SW480 (cell line): ENCODE measurements around the gene CASZ1.

ENCODE experiments used
- DNase-seq: peaks from one replicate; pipeline ENCODE4 v3.0.0-alpha.2; 2016; ENCODE audit warnings: low spot score

CASZ1 gene

GRCh38 chr1:10724948-10725847, 71.2 kb downstream of the CASZ1 start:
- DNase-seq: no peak

- DNase-seq: no peak
Observed at GRCh38 chr1:10724511-10724910, 71.9 kb downstream of the CASZ1 start.

GRCh38 chr1:10724052-10724494, 72.4 kb downstream of the CASZ1 start:
- DNase-seq: no peak

DNA sequence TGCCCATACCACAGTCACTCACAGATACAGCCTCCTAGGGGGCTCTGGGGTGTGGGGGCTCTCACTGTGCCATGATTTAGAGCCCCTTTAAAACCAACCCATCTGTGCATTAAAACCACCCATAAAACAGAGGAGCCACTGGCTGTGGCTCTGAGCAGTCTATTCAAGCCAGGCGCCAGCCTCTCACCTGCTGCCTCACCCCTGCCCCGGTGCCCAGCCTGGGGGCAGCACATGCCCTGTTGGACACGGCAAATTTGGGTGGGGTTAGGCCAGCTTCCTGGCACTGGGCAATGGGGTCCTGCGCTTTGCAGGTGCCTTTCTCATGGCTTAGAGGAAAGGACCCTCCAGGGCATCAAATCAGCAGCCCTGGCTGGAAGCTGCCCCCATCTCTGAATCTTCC, 73.1 kb downstream of the CASZ1 start:
- no peak for DNase-seq

DNA sequence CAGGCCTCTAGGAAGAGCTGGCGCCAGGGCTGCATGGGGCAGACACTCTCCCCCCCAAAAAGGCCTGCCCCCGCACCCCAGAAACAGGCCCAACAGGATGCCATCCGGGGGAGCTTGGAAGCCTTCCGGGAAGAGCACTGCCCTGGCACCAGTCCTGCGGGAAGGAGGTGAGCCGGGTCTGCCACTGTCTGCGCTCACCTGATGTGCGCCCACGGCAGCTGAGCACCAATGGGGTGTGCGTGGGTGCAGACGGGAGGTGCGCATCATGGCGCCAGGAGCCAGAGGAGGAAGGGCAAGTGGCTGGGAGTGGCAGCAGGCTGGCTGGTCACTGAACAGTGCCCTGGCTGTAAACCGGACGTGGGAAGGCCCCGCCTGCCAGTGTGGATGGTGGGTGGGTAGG, 73.6 kb downstream of the CASZ1 start:
- no peak for DNase-seq

DNA sequence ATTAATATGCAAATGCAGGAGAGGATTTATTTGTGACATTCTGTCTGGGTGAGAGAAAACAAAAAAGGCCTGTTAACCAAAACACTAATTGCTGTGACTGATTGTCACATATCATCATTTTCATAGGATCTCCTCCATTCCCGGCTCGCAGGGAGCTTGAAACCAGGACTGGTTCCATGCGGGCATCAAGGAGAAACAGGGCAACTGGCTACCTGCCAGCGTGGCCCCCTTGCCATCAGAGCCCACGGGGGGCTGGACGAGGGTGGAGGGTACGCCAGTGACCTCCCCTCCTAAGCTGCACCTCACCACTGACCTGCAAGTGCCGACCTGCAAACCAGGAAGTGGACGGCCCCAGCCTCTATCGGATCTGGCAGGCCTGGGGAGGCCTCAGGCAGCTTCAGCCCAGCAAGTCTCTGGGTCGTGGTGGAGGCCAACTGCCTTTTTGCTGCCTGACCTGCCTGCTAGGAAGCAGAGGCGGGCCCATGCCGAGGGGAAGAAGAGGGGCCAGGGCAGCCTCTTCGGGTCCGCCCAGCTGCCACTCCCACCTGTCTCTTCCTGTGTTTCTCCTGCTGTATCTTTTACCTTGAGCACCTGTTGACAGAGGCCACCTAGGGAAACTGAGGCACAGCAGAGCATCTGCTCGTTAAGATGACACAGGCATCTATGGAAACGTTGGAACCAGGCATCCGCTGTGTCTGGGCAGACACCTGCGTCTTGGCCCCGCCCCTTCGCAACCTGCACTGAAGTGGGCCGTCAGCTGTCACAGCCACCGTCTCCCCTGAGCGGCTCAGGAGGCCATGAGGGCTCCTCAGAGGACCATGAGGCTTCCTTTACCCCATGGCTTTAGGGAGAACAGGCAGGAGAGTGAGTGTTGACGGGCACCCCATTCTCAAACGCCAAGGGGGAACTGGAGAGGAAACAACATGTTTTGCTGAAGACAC, 74.8 kb downstream of the CASZ1 start:
- DNase-seq: no peak

DNA sequence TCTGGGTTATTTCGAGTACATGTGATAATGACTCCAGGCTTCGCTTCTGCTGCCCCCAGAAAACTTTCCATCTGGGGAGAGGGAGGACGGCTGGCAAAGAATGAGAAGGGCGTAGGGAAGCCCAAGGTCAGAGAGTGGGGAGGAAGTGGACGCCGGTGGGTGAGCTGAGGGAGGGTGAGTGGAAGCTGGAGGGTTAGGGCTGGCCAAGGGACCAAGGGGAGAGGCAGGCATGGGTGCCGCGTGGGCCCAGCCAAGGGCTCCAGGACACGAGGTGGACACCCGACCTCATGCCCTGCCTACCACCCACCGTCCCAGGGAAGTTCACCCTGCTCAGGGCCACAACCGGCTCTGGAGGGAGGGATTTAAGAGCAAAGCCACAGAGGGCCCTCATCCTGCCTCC, 75.8 kb downstream of the CASZ1 start:
- no peak for DNase-seq

GRCh38 chr1:10718083-10718415, 78.4 kb downstream of the CASZ1 start:
- DNase-seq: no peak

DNA sequence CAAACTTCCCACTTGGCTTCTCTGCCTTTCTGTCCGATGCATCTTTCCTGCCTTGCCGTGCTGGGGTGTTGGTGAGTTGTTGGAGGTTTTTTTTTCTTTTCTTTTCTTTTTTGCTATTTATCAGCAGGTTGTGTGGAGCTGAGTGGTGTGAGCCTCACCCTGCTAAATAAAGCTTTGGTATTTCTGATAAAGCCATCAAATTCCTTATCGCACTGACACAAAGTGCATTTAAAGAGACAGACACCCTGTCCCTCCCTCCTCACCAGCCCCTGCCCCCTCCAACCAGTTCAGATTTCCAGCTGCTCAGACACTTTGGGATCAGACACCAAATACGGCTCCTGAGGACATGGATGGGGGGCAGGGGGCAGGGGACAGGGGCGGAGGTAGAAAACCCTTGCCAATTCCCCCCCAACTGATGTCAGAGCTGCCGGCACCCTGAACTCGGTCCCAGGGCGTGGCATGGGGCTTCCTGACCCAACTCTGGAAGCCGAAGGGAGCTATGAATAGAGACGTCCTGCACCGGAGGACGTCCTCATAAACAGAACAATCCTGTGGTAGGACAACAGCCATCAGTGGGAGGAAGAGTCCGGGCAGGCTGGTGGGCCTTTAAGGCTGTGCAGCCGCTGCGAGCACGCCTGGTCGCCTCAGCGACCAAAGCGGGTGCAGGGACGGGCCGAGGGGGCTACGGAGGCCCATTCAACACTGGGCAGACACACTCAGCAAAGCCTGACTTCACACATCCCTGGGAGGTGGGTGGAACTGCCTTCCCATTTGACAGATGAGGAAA, 79.0 kb downstream of the CASZ1 start:
- no peak for DNase-seq

GRCh38 chr1:10716840-10717239, 79.6 kb downstream of the CASZ1 start:
- DNase-seq: no peak

GRCh38 chr1:10714337-10715114, 81.9 kb downstream of the CASZ1 start:
- DNase-seq: no peak

DNA sequence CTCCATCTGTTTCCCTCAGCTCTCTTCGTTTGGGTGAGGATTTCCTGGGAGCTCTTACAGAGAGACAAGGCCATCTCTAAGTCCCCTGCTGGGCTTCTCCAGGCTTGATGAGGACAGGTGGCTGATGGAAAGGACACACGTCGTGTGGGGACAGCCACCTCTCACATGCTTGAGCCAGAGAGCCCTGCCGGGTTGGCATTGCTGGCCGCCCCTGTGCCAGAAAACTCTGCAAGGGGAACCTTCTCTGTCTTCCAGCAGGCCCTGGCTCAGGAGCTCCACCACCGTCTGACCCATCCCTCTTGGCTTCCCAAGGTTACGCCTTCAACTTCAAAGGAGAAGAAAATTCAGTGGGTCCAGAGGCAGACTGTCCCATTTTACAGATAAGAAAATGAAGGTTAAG, 82.8 kb downstream of the CASZ1 start:
- DNase-seq: no peak

DNA sequence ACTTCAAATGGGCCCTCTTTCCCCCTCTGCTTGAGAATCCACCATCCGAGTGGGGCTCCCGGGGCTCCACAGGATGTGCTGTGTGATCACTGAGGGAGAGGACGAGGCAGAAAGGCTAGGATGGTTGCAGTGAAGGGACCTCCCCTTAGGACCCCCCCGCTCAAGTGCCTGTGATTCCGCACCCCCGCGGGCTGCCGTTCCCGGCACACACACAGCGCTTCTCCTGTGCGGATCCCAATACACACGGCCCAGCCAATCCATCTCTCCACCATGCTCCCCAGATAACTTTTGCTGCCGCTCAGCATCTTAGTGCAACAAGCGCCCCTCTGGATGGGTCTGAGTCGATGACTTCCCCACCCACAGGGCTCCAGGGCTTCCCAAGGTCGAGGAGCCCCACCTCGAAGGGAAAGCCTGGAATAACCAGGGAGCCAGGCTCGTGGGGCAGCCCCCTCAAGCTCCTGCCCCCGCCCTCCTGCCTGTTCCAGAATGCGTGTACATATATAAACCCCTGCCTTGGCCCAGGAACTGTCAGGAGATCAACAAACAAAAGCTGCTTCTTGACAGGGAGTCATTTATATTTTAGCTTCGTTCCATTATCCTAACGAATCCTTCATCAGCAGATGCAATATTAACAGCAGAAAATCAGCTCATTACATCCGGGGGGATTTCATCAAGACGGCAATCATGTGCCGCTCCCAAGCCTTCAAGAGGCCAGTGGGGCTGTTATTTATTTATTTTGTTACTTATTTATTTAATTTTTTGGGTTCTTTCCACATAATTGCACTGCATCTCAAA, 83.7 kb downstream of the CASZ1 start:
- no peak for DNase-seq

DNA sequence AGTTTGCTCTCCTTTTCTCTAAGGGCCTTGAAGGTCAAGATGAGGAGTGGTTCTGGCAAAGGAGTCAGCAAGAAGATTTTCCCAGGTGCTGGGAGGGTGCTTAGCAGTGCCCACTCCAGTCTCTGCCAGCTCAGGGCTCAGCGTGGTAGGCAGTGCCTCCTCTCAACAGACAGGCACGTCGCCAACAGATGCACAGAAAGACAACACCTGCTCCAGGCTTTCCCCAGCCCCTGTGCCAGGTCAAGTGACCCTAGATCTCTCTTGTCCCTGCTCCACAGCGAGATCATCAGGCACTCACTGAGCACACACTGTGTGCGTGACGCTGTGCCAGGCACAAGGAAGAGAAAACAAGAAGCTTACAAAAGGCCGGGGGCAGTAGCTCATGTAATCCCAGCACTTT, 86.0 kb downstream of the CASZ1 start:
- DNase-seq: no peak

GRCh38 chr1:10709646-10710045, 86.8 kb downstream of the CASZ1 start:
- no peak for DNase-seq

DNA sequence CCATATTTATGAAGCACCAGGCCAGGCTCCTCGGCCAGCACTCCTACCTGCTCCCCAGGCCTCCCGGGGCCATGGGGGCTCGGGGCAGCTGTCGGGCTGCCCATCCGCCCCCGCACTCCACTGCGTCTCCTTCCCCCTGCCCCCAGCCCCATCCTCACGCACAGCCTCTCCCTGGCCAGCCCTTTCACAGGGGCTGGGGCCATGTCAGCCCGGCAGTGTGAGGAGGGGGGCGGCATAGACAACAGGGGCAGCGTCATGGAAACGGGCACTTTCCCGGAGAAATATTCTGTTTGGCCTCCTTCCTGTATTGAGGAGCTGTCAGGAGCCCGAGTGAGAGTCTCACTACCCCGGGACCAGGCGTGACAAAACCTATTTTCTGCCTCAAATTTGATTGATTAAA, 87.3 kb downstream of the CASZ1 start:
- no peak for DNase-seq

- no peak for DNase-seq
Observed at GRCh38 chr1:10708757-10709156, 87.7 kb downstream of the CASZ1 start.

- no peak for DNase-seq
Observed at GRCh38 chr1:10707208-10707607, 89.2 kb downstream of the CASZ1 start.

DNA sequence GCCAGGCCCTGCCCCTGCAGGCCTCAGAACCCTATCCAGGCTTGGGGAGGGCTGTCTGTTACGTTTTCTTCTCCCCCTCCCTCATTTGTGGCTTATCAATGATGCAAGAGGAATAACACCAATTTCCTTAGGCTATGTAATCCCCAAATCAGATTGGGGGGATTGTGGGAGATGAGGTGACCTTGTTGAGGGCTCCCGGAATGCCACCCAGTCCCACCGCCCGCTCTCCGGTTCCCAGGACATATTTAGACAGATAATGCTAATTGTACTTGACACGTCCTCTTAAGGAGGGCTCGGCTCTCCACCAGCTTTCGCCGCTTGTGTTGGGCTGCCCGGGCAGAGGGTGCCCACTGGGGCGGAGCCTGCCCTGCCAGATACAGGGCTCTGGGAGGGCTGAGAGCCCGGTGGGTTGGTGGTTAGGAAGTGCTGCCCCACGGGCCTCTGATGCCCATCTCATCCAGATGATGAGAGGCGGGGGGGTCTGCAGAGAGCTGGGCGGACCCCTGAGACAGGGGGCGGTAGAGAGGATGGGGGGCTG, 90.0 kb downstream of the CASZ1 start:
- DNase-seq: no peak

GRCh38 chr1:10705953-10706352, 90.5 kb downstream of the CASZ1 start:
- DNase-seq: no peak
